Liver (tissue), 9 donors: Measurements from ENCODE around the gene TRIM29. TPM values are rescaled to one million over a fixed set of nuclear protein-coding genes. Genes with fewer than 3 reads are reported as not detected.

ENCODE experiments used
- DNase-seq: peaks from one replicate; pipeline ENCODE4 v3.0.0-alpha.2; 2017; ENCODE audit warnings: low spot score
- H3K27ac ChIP-seq, 2 donors: one replicate each; pipeline ENCODE4 v1.7.0; 2013; ENCODE audit warnings: inconsistent platforms in 2 of 2, low read length in 2 of 2, control low read depth in 1 of 2, low read depth in 1 of 2, mild to moderate bottlenecking in 1 of 2
- H3K27me3 ChIP-seq, 4 donors: one replicate each; pipeline versions ENCODE4 v1.6.1 to v1.7.0; 2013; ENCODE audit warnings: low read length in 3 of 4, inconsistent platforms in 1 of 4, mild to moderate bottlenecking in 1 of 4, moderate library complexity in 1 of 4; ENCODE audit not compliant: control insufficient read depth in 4 of 4, insufficient read depth in 4 of 4
- H3K36me3 ChIP-seq, 4 donors: one replicate each; pipeline versions ENCODE4 v1.6.1 to v1.7.0; 2013; ENCODE audit warnings: low read length in 3 of 4, mild to moderate bottlenecking in 3 of 4, low read depth in 1 of 4, moderate library complexity in 1 of 4; ENCODE audit not compliant: control insufficient read depth in 4 of 4, insufficient read depth in 3 of 4
- H3K4me1 ChIP-seq, 4 donors: one replicate each; pipeline versions ENCODE4 v1.6.1 to v1.7.0; 2013; ENCODE audit warnings: low read length in 3 of 4, mild to moderate bottlenecking in 3 of 4, moderate library complexity in 1 of 4; ENCODE audit not compliant: control insufficient read depth in 4 of 4, insufficient read depth in 4 of 4
- H3K4me3 ChIP-seq, 3 donors: one replicate each; pipeline versions ENCODE4 v1.6.1 to v1.7.0; 2013; ENCODE audit warnings: low read length in 3 of 3, control low read depth in 1 of 3, low read depth in 1 of 3, mild to moderate bottlenecking in 1 of 3
- H3K9ac ChIP-seq, 2 donors: one replicate each; pipeline ENCODE4 v1.7.0; 2013; ENCODE audit warnings: low read length in 2 of 2, mild to moderate bottlenecking in 2 of 2, moderate library complexity in 2 of 2, control low read depth in 1 of 2, low read depth in 1 of 2
- H3K9me3 ChIP-seq, 4 donors: one replicate each; pipeline versions ENCODE4 v1.6.1 to v1.7.0; 2013; ENCODE audit warnings: low read length in 3 of 4; ENCODE audit not compliant: control insufficient read depth in 4 of 4
- FOXA1 ChIP-seq: IDR thresholded peaks from 2 replicates; pipeline ENCODE4 v1.6.1; 2016; ENCODE audit warnings: antibody characterized with exemption
- GABPA ChIP-seq, 2 donors: IDR thresholded peaks in 1 of 2; conservative IDR thresholded peaks in 1 of 2; 2 replicates each; pipeline ENCODE4 v1.6.1; 2016; ENCODE audit warnings: antibody characterized with exemption in 2 of 2, mild to moderate bottlenecking in 1 of 2, moderate library complexity in 1 of 2
- HNF4G ChIP-seq: IDR thresholded peaks from 2 replicates; pipeline ENCODE4 v1.6.1; 2016; ENCODE audit warnings: antibody characterized with exemption
- JUND ChIP-seq, 2 donors: IDR thresholded peaks; 2 replicates each; pipeline ENCODE4 v1.6.1; 2016; ENCODE audit warnings: antibody characterized with exemption in 2 of 2
- NR2F2 ChIP-seq: IDR thresholded peaks from 2 replicates; pipeline ENCODE4 v1.6.1; 2016; ENCODE audit warnings: antibody characterized with exemption
- RAD21 ChIP-seq, 2 donors: IDR thresholded peaks; 2 replicates each; pipeline ENCODE4 v1.6.1; 2016; ENCODE audit warnings: antibody characterized with exemption in 2 of 2, mild to moderate bottlenecking in 2 of 2
- REST ChIP-seq: IDR thresholded peaks from 2 replicates; pipeline ENCODE4 v1.6.1; 2016; ENCODE audit warnings: antibody characterized with exemption, mild to moderate bottlenecking
- RXRA ChIP-seq, 2 donors: IDR thresholded peaks; 2 replicates each; pipeline ENCODE4 v1.6.1; 2017 to 2018; ENCODE audit warnings: antibody characterized with exemption in 2 of 2, mild to moderate bottlenecking in 1 of 2
- SP1 ChIP-seq: IDR thresholded peaks from 2 replicates; pipeline ENCODE4 v1.6.1; 2018; ENCODE audit warnings: antibody characterized with exemption, mild to moderate bottlenecking
- WGBS: extraction: QIAGEN DNeasy Blood & Tissue Kit; methylation state at CpG from one replicate; pipeline ENCODE4 v1.1.7; 2013; 5-methylcytosine and 5-hydroxymethylcytosine counted together
- polyA plus RNA-seq, 2 donors: library from polyadenylated mRNA; stranded (reverse) in 1 of 2; unstranded in 1 of 2; fragments of 200-250 nt in 1 of 2; fragments of >200 nt in 1 of 2; fragmentation: Nextera tagmentation in 1 of 2; extraction: Ambion mirVana in 1 of 2; gene quantifications; one replicate each; pipeline versions ENCODE4 v1.2.1 to v1.2.3, GENCODE V29; 2013 to 2015
- total RNA-seq, 2 donors: library from RNA; depleted of rRNA; stranded (reverse); fragments of >200 nt; gene quantifications; one replicate each; pipeline ENCODE4 v1.2.3, GENCODE V29; 2014
- TF ChIP-seq, protein P1 (sequence below): fragments of 150-350 bp; IDR thresholded peaks from 2 replicates; pipeline ENCODE4 v1.5.1; 2017; ENCODE audit warnings: improper control_type of control experiment, low read depth, low read length; ENCODE audit not compliant: missing input control
- TF ChIP-seq, protein P2 (sequence below): IDR thresholded peaks from 2 replicates; pipeline ENCODE4 v1.6.1; 2016; ENCODE audit warnings: antibody characterized with exemption
- donor health status: healthy.
- donor health status: healthy.
- donor health status: healthy.
- donor health status: healthy.
- donor health status: healthy.

The TRIM29 gene
- total and polyA plus RNA-seq, 4 donors: 0.22 to 0.89 (median 0.35) TPM

DNA sequence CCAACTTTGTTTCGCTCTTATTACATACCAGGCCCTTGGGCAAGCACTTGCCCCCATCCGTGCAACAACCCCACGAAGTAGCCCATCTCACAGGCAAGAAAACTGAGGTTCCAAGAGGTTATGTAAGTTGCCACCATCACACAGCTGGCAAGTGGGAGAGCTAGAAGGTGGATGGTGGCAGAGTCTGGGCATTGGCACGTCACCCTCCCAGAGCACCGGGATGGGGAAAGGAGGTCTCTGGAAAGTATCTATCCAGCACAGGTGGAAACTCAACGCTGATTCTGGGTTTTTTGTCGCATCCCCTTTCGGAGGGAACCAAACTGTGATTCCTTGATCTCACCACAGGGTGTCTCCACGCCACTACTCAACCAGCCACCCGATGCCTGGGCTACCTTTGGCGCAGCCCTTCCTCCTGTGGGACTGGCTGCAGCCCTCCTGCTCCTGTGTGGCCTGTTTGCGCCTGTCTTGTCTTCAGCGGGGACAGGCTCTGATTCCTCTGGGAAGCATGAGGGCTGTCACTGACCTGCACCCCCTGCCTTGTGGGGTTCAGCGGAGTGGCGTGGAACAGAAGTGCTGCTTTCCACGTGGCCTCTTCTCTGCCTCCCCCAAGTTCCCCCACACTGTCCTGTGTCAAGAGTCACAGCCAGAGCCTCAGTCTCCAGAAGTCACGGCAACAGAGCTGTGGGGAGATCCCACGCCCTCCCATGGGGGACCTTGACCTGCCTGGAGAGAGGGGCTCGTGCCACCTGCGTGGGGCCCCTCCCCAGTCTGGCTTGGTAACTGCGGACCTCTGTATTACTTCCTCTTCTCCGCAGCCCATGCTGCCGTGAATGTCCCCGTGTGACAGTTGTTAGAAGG lies 34.4 kb upstream of the TRIM29 start:
- peak; percentile 47 for DNase-seq
- Histone ChIP-seq H3K4me3 (no peak overlapping the region), H3K27me3 (no peaks in the 10 kb centered on the region), H3K9ac (no peak overlapping the region), H3K4me1 (peaks cover 6 to 27% (median 15%) of the 10 kb centered on the region in 4 donors), H3K27ac (no peak overlapping the region), H3K36me3 (peaks cover 0 to 3% (median 0%) of the 10 kb centered on the region in 4 donors), H3K9me3 (no peaks in the 10 kb centered on the region)
- WGBS: 39% methylated on average over 24 of the region's 24 CpGs
- TF ChIP-seq GABPA (IDR thresholded peaks at IDR 0.05 in 1 of 2, conservative IDR thresholded peaks at IDR 0.05 in 1 of 2): no peak
- peak in 1 of 2 donors; percentile 19 for TF ChIP-seq RXRA (IDR thresholded peaks at IDR 0.05)
- TF ChIP-seq RAD21 (IDR thresholded peaks at IDR 0.05): peak; percentile 98 to 99
- no peak for TF ChIP-seq HNF4G
- TF ChIP-seq, protein P1, sequence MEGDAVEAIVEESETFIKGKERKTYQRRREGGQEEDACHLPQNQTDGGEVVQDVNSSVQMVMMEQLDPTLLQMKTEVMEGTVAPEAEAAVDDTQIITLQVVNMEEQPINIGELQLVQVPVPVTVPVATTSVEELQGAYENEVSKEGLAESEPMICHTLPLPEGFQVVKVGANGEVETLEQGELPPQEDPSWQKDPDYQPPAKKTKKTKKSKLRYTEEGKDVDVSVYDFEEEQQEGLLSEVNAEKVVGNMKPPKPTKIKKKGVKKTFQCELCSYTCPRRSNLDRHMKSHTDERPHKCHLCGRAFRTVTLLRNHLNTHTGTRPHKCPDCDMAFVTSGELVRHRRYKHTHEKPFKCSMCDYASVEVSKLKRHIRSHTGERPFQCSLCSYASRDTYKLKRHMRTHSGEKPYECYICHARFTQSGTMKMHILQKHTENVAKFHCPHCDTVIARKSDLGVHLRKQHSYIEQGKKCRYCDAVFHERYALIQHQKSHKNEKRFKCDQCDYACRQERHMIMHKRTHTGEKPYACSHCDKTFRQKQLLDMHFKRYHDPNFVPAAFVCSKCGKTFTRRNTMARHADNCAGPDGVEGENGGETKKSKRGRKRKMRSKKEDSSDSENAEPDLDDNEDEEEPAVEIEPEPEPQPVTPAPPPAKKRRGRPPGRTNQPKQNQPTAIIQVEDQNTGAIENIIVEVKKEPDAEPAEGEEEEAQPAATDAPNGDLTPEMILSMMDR: peak; percentile 90

DNA sequence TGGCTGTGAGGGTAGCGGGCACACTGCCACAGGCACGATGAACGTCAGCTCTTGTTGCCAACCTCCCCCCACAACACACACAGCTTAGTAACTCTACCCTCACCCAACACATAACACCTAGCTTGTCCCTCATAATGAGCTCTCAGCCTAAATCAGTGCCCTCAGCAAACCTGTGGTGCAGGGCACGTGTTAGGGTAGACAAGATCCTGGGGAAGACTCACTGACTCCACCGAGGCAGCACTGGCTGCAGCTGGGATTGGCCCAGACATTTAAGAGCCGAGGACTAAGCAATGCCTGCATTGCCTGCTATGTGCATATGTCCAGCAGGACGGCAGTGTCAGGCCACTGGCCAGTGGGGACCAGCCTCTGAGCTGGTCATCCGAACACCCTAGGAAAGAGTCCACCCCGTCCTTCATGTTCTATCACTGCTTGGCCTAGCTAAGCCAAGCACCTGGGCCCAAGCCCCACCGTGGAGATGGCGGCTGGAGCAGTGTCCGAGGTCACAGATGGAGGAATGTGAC lies 32.9 kb upstream of the TRIM29 start:
- no peak for TF ChIP-seq FOXA1
- TF ChIP-seq, protein P1: no peak
- no peak for TF ChIP-seq SP1
- TF ChIP-seq JUND (IDR thresholded peaks at IDR 0.05): no peak
- TF ChIP-seq HNF4G: no peak
- TF ChIP-seq, protein P2, sequence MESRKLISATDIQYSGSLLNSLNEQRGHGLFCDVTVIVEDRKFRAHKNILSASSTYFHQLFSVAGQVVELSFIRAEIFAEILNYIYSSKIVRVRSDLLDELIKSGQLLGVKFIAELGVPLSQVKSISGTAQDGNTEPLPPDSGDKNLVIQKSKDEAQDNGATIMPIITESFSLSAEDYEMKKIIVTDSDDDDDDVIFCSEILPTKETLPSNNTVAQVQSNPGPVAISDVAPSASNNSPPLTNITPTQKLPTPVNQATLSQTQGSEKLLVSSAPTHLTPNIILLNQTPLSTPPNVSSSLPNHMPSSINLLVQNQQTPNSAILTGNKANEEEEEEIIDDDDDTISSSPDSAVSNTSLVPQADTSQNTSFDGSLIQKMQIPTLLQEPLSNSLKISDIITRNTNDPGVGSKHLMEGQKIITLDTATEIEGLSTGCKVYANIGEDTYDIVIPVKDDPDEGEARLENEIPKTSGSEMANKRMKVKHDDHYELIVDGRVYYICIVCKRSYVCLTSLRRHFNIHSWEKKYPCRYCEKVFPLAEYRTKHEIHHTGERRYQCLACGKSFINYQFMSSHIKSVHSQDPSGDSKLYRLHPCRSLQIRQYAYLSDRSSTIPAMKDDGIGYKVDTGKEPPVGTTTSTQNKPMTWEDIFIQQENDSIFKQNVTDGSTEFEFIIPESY: no peak
- TF ChIP-seq NR2F2: no peak
- TF ChIP-seq REST: no peak
- Histone ChIP-seq H3K27me3 (no peaks in the 10 kb centered on the region), H3K9me3 (no peaks in the 10 kb centered on the region), H3K27ac (no peak overlapping the region), H3K4me3 (no peak overlapping the region), H3K9ac (no peak overlapping the region), H3K36me3 (peaks cover 0 to 1% (median 0%) of the 10 kb centered on the region in 4 donors), H3K4me1 (peaks cover 6 to 27% (median 15%) of the 10 kb centered on the region in 4 donors)
- DNase-seq: peak; percentile 31
- 84% methylated on average over 12 of the region's 12 CpGs for WGBS
